Measurements from ENCODE around the gene BIRC2. TPM values are rescaled to one million over a fixed set of nuclear protein-coding genes. Genes with fewer than 3 reads are reported as not detected.

BIRC2 gene
- total and polyA plus RNA-seq, 2 of the 4 experiments (the other 2 are of a cell fraction): 48.0 to 204 TPM

- Histone ChIP-seq H2BK120ac (ENCODE audit: low read depth, low read length) (peak overlapping the region; percentile 59), H2BK20ac (ENCODE audit: low read depth, low read length) (peak overlapping the region; percentile 82; the same call in 1 of the 2 replicates), H3K9me1 (ENCODE audit: insufficient read depth, low read length) (0 out of 2 replicates have a peak, but pooled peaks cover 3% of the 10 kb centered on the region), H3K9ac (ENCODE audit: low read depth, low read length) (no peak overlapping the region), H3K9me3 (ENCODE audit: control insufficient read depth, insufficient read depth, low read length) (no peaks in the 10 kb centered on the region), H2AK5ac (ENCODE audit: low read depth, low read length) (peak overlapping the region; percentile 46; the same call in 1 of the 2 replicates), H2AK9ac (replicated peaks; ENCODE audit: low read depth, low read length, poor library complexity) (no peak overlapping the region), H3K79me1 (ENCODE audit: low read depth in 1 of 2, low read length in 2 of 2) (peaks cover 0 to 14% of the 10 kb centered on the region in 2 experiments; a peak in 1 of 4 replicates), H4K20me1 (ENCODE audit: insufficient read depth, low read length) (no peaks in the 10 kb centered on the region), H3K18ac (ENCODE audit: low read depth, low read length) (no peak overlapping the region), H3K27me3 (ENCODE audit: control insufficient read depth, insufficient read depth, low read length) (no peaks in the 10 kb centered on the region), H3K14ac (replicated peaks; ENCODE audit: low read depth, low read length) (no peak overlapping the region), H3K4me1 (ENCODE audit: control insufficient read depth, insufficient read depth, low read length) (no peaks in the 10 kb centered on the region; the same call in 1 of the 2 replicates), H2AFZ (replicated peaks; ENCODE audit: low read length, poor library complexity) (peak overlapping the region; percentile 77), H3K36me3 (ENCODE audit: control insufficient read depth, insufficient read depth, low read length) (no peaks in the 10 kb centered on the region), H3K4me2 (ENCODE audit: low read depth, low read length) (no peak overlapping the region), H3K4me3 (ENCODE audit: insufficient read depth, low read depth, low read length) (no peak overlapping the region), H3K56ac (ENCODE audit: extremely low read depth, insufficient read depth, low read length) (no peak overlapping the region), H4K8ac (ENCODE audit: low read depth in 2 of 2, low read length in 2 of 2) (peak overlapping the region in 1 of 2 experiments; percentile 23; a peak in 1 of 4 replicates), H3K23ac (ENCODE audit: low read depth, low read length) (no peak overlapping the region), H3K27ac (ENCODE audit: insufficient read depth, low read length) (no peak overlapping the region), H4K5ac (ENCODE audit: low read depth, low read length) (no peak overlapping the region), H2BK15ac (ENCODE audit: low read depth, low read length) (0 out of 3 replicates have a peak overlapping the region, but pooled peaks have one; percentile 10), H3K4ac (ENCODE audit: low read depth, low read length) (0 out of 2 replicates have a peak overlapping the region, but pooled peaks have one; percentile 29), H2BK5ac (ENCODE audit: low read depth, low read length, poor library complexity, severe bottlenecking) (no peak overlapping the region), H4K91ac (ENCODE audit: insufficient read depth, low read depth, low read length) (no peak overlapping the region)
- intact Hi-C loops (cut with micrococcal nuclease): loop anchor here (1.0 kb wide), 3 partner anchors 54 to 324 kb away; no protein-coding TSS in a partner anchor
- no peak for TF ChIP-seq USF2 (IDR thresholded peaks at IDR 0.05; ENCODE audit: low read depth, low read length)
- TF ChIP-seq RAD21 (IDR thresholded peaks at IDR 0.05; ENCODE audit: low read length): peak; percentile 74
- TF ChIP-seq CTCF (conservative IDR thresholded peaks at IDR 0.05; ENCODE audit: low read depth, low read length): peak; percentile 85
- TF ChIP-seq MAZ (IDR thresholded peaks at IDR 0.05; ENCODE audit: borderline replicate concordance, low read depth, low read length): no peak
- no peak for TF ChIP-seq FOS (IDR thresholded peaks at IDR 0.05; ENCODE audit: low read depth, low read length)
- no peak for TF ChIP-seq CEBPB (IDR thresholded peaks at IDR 0.05; ENCODE audit: low read depth, low read length)
- no peak for TF ChIP-seq POLR2A (IDR thresholded peaks at IDR 0.05; ENCODE audit: low read depth, low read length)
- no peak for TF ChIP-seq NFE2L2 (IDR thresholded peaks at IDR 0.05; ENCODE audit: low read depth, low read length)
- no peak for TF ChIP-seq CHD1 (IDR thresholded peaks at IDR 0.05; ENCODE audit: low read depth, low read length)
- TF ChIP-seq SMC3 (IDR thresholded peaks at IDR 0.05; ENCODE audit: low read depth, low read length): peak; percentile 74
- no CpG with 5 or more reads among the region's 1 CpG for WGBS, 2 experiments (ENCODE audit: extremely low coverage in 2 of 2, insufficient read length in 1 of 2)
- ChIA-PET POLR2A (ENCODE audit: unreplicated experiment) (no interaction called here), CTCF (interaction anchor here (0.6 to 2.4 kb wide), 15 partner anchors 8 to 324 kb away, joined by 3 to 8 read pairs (median 4); no protein-coding TSS in a partner anchor)
- dilution Hi-C loops (cut with HindIII; ENCODE audit: low sequenced_read_pairs, unreplicated experiment): no loop called here
- ATAC-seq (ENCODE audit: low read depth): peak; percentile 63
- in situ Hi-C loops (cut with MboI; ENCODE audit: low sequenced_read_pairs): no loop called here
- peak; percentile 87 for DNase-seq
- BruUV-seq (replicated peaks): no TSS peak
These were observed 5.1 kb upstream of the BIRC2 start for GRCh38 chr11:102341844-102342318.
